ENCODE measurements around the gene OR4D11. TPM values are rescaled to one million over a fixed set of nuclear protein-coding genes. Genes with fewer than 3 reads are reported as not detected.

The OR4D11 gene
- total and polyA plus RNA-seq, 9 of the 15 experiments (the other 6 are each of a cell fraction or from before 2014, with no cell fraction given) = not detected

- no peak for TF ChIP-seq RERE (CRISPR knock-in tag; IDR thresholded peaks at IDR 0.05; ENCODE audit: borderline replicate concordance)
These were observed 41.4 kb downstream of the OR4D11 start (continued) for GRCh38 chr11:59544869-59545178.

DNA sequence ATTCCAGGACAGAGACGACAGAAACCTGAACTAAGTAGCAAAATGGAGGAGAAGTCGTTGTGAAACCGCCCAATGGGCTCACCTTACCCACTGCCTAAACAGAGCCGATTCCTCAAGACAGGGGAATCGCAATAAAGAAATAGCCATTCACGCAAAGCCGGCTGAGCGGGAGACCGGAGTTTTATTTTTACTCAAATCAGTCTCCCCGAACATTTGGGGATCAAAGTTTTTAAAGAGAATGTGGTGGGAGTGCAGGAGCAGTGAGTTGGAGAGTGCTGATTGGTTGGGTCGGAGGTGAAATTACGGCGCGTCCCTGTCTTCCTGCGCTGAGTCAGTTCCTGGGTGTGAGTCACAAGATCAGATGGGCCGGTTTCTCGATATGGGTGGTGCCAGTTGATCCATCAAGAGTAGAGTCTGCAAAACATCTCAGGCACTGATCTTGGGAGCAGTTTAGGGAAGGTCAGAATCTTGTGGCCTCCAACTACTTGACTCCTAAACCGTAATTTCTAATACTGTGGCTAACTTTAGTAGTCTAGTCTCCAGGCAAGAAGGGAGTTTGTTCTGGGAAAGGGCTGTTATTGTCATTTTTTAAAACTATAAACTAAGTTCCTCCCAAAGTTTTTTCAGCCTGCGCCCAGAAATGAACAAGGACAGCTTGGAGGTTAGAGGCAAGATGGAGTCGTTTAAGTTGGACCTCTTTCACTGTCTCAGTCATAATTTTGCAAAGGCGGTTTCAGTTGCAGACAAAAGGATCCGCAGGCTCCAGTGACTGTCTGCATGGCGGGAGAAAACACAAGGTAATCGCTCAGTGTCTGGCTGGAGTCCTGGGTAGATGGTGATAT is 42.0 kb downstream of the OR4D11 start:
- no peaks in the 10 kb centered on the region; the same call in 2 of the 3 replicates for H3K36me3 ChIP-seq (ENCODE audit: control insufficient read depth, insufficient read depth, low read length)
- H3K4me1 ChIP-seq (replicated peaks in 1 of 2; ENCODE audit: control insufficient read depth in 2 of 2, insufficient read depth in 2 of 2, low read length in 2 of 2) = peaks cover 17 to 22% of the 10 kb centered on the region in 2 experiments; a peak in 3 of 5 replicates
- no peaks in the 10 kb centered on the region; the same call in 1 of the 2 replicates for H3K9me3 ChIP-seq (replicated peaks; ENCODE audit: control insufficient read depth, insufficient read depth, low read depth, low read length)
- H3K4me2 ChIP-seq (ENCODE audit: insufficient read depth, low read length) = peak overlapping the region; percentile 98
- peak; percentile 95 for FAIRE-seq
- peaks cover 19% of the 10 kb centered on the region for H3K79me2 ChIP-seq (ENCODE audit: control insufficient read depth, insufficient read depth, low read length)
- BruUV-seq (replicated peaks) = TSS peak; percentile 96
- no peaks in the 10 kb centered on the region for H3K9me1 ChIP-seq (ENCODE audit: control insufficient read depth, insufficient read depth, low read length)
- no peaks in the 10 kb centered on the region for H3K27me3 ChIP-seq (ENCODE audit: control insufficient read depth in 2 of 2, insufficient read depth in 2 of 2, low read length in 2 of 2)
- POLR2A ChIA-PET = interaction anchor here (0.6 to 7.2 kb wide), 4 partner anchors 8 to 21 kb away, joined by 3 to 69 read pairs (median 28); no protein-coding TSS in a partner anchor
- H3K27ac ChIP-seq (ENCODE audit: extremely low read depth, low read depth, low read length) = peak overlapping the region; percentile 100
- ATAC-seq = peak; percentile 80
- H3K9ac ChIP-seq (ENCODE audit: insufficient read depth in 1 of 2, low read depth in 2 of 2, low read length in 2 of 2) = peak overlapping the region; percentile 92 to 100
- in situ Hi-C loops (cut with MboI) (no loop called here), intact Hi-C loops (cut with micrococcal nuclease) (loop anchor here (1.0 to 5.0 kb wide), 2 partner anchors 8 to 773 kb away; no protein-coding TSS in a partner anchor)
- 2% methylated on average over 24 of the region's 24 CpGs for WGBS (ENCODE audit: insufficient coverage, low coverage, missing lambda C conversion rate)
- DNase-seq (ENCODE audit: extremely low read depth in 1 of 4, low spot score in 3 of 4) = peak; percentile 89 to 98 (median 90)
- H3K4me3 ChIP-seq = peak overlapping the region; percentile 48
- H2AFZ ChIP-seq (ENCODE audit: low read depth, low read length) = peak overlapping the region; percentile 54
- CTCF ChIA-PET (ENCODE audit: low intra/inter-chr PET ratio) = no interaction called here
- H4K20me1 ChIP-seq (replicated peaks; ENCODE audit: control insufficient read depth, insufficient read depth, low read length) = no peaks in the 10 kb centered on the region
- no peak for TF ChIP-seq POU5F1 (IDR thresholded peaks at IDR 0.05; ENCODE audit: borderline replicate concordance, low read depth, low read length, partially characterized antibody)
- peak; percentile 67; the same call in 1 of the 2 replicates for TF ChIP-seq ZNF766 (CRISPR knock-in tag; conservative IDR thresholded peaks at IDR 0.05)
- TF ChIP-seq CBFA2T3 (IDR thresholded peaks at IDR 0.05) = no peak
- no peak for TF ChIP-seq YBX1 (IDR thresholded peaks at IDR 0.05)
- TF ChIP-seq RBM17 (IDR thresholded peaks at IDR 0.05; ENCODE audit: borderline replicate concordance, low read depth, low read length) = no peak
- peak; percentile 50; the same call in 1 of the 2 replicates for TF ChIP-seq JUNB (CRISPR knock-in tag; conservative IDR thresholded peaks at IDR 0.05)
- TF ChIP-seq CXXC5 (CRISPR knock-in tag; IDR thresholded peaks at IDR 0.05) = peak; percentile 79
- TF ChIP-seq TARDBP (IDR thresholded peaks at IDR 0.05) = 0 out of 2 replicates have a peak, but pooled peaks have one; percentile 37

Data from K562 (cell line).